Endothelial cell (in vitro differentiated cells): ENCODE measurements around the gene CACNB4. TPM values are rescaled to one million over a fixed set of nuclear protein-coding genes. Genes with fewer than 3 reads are reported as not detected.

Experiments used
- DNase-seq: peaks from one replicate; pipeline ENCODE4 v3.0.0; 2021; ENCODE audit warnings: low spot score
- H3K27ac Mint-ChIP-seq: one replicate; pipeline ENCODE4 v1.8.0; 2021; ENCODE audit warnings: mixed read lengths, inconsistent platforms; ENCODE audit not compliant: unreplicated experiment
- H3K27me3 Mint-ChIP-seq: one replicate; pipeline ENCODE4 v1.8.0; 2021; ENCODE audit warnings: mild to moderate bottlenecking, moderate library complexity, mixed read lengths, inconsistent platforms; ENCODE audit not compliant: unreplicated experiment
- H3K36me3 Mint-ChIP-seq: one replicate; pipeline ENCODE4 v1.8.0; 2021; ENCODE audit warnings: mild to moderate bottlenecking, low read depth, mixed read lengths, inconsistent platforms; ENCODE audit not compliant: unreplicated experiment
- H3K4me1 Mint-ChIP-seq: one replicate; pipeline ENCODE4 v1.8.0; 2021; ENCODE audit warnings: mild to moderate bottlenecking, mixed read lengths, inconsistent platforms; ENCODE audit not compliant: unreplicated experiment
- H3K4me3 Mint-ChIP-seq: one replicate; pipeline ENCODE4 v1.8.0; 2021; ENCODE audit warnings: mild to moderate bottlenecking, mixed read lengths, inconsistent platforms; ENCODE audit not compliant: unreplicated experiment
- H3K9me3 Mint-ChIP-seq: one replicate; pipeline ENCODE4 v1.8.0; 2021; ENCODE audit warnings: mixed read lengths, inconsistent platforms; ENCODE audit not compliant: unreplicated experiment
- total RNA-seq: library from RNA; stranded (reverse); fragmentation: NEBNext Ultra II Directional; extraction: Animal tissue kit (Norgen Biotek cat#: 25700); gene quantifications from one replicate; pipeline ENCODE4 v1.2.1, GENCODE V29; 2021; ENCODE audit not compliant: unreplicated experiment
- TF ChIP-seq, protein P1 (sequence below): fragments of 200-600 bp; sonication (generic); IDR thresholded peaks from one replicate; pipeline ENCODE4 v1.5.0; 2021; ENCODE audit warnings: antibody characterized with exemption; ENCODE audit not compliant: unreplicated experiment

CACNB4 gene
- total RNA-seq, 1 donor from 2014 or later = 1.5 TPM

DNA sequence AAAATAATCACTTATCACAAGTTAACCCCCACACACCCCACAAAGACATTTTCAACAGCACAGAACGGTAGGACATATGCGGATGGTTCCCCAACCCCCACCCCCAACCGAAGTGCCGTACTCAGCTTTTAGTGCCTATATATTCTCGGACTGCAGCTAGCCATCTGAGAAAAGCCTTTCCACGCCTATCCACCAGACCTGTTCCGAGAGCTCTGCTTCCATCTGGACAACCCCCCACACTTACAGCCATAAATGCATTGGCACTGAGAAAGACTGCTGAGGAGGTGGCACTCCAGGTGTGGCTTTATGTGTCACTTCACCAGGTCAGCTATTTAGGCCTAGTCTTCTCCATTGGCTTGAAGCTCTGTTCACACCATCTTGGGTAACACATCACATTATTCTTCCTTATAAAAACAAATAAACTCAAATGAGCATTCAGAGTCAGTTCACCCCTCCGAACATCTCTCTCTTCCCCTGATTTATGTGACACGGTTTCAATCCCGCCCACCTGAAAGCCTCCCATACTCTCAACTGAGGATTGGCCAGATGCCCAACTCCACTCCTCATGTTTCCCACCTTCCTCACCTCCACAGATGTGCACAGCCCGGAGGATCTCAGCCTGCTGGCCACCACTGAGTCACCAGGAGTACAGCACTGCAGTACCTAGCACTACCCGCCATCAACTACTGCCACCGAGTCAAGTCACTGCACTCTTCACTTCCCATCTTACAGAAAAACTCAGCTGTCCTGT lies 127.4 kb downstream of the CACNB4 start:
- H3K4me3 Mint-ChIP-seq = no peak overlapping the region
- no peaks in the 10 kb centered on the region for H3K9me3 Mint-ChIP-seq
- no peaks in the 10 kb centered on the region for H3K36me3 Mint-ChIP-seq
- no peaks in the 10 kb centered on the region for H3K4me1 Mint-ChIP-seq
- H3K27me3 Mint-ChIP-seq = peaks cover 2% of the 10 kb centered on the region
- TF ChIP-seq, protein P1, sequence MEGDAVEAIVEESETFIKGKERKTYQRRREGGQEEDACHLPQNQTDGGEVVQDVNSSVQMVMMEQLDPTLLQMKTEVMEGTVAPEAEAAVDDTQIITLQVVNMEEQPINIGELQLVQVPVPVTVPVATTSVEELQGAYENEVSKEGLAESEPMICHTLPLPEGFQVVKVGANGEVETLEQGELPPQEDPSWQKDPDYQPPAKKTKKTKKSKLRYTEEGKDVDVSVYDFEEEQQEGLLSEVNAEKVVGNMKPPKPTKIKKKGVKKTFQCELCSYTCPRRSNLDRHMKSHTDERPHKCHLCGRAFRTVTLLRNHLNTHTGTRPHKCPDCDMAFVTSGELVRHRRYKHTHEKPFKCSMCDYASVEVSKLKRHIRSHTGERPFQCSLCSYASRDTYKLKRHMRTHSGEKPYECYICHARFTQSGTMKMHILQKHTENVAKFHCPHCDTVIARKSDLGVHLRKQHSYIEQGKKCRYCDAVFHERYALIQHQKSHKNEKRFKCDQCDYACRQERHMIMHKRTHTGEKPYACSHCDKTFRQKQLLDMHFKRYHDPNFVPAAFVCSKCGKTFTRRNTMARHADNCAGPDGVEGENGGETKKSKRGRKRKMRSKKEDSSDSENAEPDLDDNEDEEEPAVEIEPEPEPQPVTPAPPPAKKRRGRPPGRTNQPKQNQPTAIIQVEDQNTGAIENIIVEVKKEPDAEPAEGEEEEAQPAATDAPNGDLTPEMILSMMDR = no peak
- no peak for DNase-seq
- H3K27ac Mint-ChIP-seq = peak overlapping the region; percentile 15

DNA sequence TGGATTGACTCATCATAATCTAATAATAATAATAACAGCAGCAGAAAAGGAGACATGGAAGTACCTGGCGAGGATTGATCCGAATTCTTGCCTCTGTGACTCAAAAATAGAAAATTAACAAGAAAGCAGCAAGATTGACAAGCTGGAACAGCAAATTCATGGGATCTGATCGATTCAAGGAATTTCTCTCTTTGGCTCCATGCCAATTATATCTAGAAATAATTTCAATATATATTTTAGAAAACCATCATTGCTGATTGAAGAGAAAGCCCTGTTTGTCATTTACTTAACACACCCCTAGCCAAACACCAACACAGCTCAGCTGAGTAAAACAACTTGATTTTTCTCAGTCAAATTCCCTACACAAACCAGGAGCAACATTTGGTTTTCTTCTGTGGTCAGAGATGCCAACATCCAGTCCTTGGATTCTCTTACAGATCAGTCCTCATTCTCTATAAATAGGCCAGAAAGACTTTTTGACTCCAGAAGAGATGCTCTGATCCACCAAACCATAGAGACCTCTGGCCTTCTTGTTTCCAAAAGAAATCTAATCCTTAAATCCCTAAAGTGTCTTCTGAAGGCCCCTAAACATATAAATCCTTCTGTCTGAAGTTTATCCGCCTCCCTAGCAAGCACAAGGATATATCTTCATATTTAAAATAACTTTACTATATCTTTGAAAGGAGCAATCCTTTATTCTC lies 129.9 kb downstream of the CACNB4 start:
- TF ChIP-seq, protein P1 = no peak
- Mint-ChIP-seq H3K4me3 (no peak overlapping the region), H3K4me1 (no peaks in the 10 kb centered on the region), H3K27ac (no peak overlapping the region), H3K27me3 (peaks cover 2% of the 10 kb centered on the region), H3K36me3 (no peaks in the 10 kb centered on the region), H3K9me3 (no peaks in the 10 kb centered on the region)
- DNase-seq = no peak

DNA sequence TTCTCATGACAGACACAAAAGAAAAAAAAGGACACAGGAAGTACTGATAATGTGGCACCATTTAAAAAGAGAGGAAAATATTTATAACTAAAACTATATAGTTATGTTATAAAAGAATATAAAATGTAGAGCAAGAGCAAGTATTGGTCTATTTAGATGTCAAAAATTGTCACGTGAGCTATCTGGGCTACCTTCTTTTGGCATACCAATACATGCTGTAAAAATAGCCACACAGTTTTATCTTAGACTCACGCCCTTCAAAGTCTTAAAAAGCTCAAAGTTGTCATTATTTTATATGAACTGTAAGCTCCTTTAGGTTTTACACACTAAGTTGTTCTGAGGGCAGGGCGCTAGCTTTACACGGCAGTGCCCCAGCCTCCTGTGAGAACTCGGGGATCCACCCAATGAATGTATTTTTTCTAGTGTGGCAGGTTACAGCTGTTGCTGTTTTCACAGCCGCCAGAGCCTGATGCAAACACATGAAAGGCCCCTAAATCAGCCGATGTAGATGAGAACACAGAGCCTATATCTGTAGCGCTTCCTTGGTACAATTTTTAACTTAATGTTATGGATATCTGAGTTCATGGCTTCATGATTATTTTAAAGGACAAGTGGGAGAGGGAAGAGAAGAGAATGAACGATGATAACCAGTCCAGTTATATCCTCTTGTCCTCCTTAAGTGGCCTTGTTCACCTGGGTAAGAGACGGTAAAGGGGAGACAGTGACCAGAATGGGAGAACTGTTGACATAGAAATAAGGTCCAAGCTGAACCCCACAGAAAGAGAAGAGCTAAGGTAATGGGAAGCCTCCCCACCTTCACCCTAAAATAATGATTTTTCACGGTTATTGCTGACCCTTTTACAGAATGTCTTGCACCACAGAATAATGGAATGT lies 130.8 kb downstream of the CACNB4 start:
- H3K4me3 Mint-ChIP-seq = no peak overlapping the region
- H3K27me3 Mint-ChIP-seq = no peaks in the 10 kb centered on the region
- no peaks in the 10 kb centered on the region for H3K36me3 Mint-ChIP-seq
- DNase-seq = no peak
- no peaks in the 10 kb centered on the region for H3K4me1 Mint-ChIP-seq
- TF ChIP-seq, protein P1 = no peak
- H3K27ac Mint-ChIP-seq = no peak overlapping the region
- H3K9me3 Mint-ChIP-seq = no peaks in the 10 kb centered on the region

DNA sequence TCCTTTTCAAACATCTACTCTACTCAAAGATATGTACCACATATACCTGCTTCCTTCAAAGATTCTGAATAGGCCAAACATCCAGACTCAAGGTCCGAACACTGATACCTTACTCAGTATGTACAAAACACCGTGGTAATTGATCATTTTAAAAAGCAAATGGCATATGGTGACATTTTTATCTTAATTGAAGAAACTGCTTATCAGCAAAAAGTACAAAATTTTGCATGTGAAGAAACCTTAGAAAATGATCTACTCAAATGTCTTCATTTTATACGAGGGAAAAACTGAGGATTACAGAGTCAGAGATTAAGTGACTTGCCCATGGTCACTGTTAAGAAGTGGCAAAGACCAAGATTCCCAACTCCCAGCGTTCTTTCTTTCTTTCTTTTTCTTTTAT lies 133.0 kb downstream of the CACNB4 start:
- no peak for DNase-seq
- no peaks in the 10 kb centered on the region for H3K9me3 Mint-ChIP-seq
- H3K36me3 Mint-ChIP-seq = no peaks in the 10 kb centered on the region
- no peaks in the 10 kb centered on the region for H3K4me1 Mint-ChIP-seq
- H3K27ac Mint-ChIP-seq = no peak overlapping the region
- H3K27me3 Mint-ChIP-seq = no peaks in the 10 kb centered on the region
- H3K4me3 Mint-ChIP-seq = no peak overlapping the region
- TF ChIP-seq, protein P1 = no peak
